CD4-positive, alpha-beta T cell (primary cell): ENCODE results near the gene IFTAP. TPM values are rescaled to one million over a fixed set of nuclear protein-coding genes. Genes with fewer than 3 reads are reported as not detected.
A peak's percentile ranks its signal among the peaks of the same experiment; 100 is the strongest.
"Not testable (repeated sequence)": the region's sequence is repeated elsewhere in the genome, so short reads cannot be mapped to it uniquely, and the experiment has no call there.

Experiments
- ATAC-seq: fragments of 200-7000 bp; cut with Tn5 transposase; one replicate; pipeline ENCODE4 v1.10.0; 2022; ENCODE audit warnings: mild to moderate bottlenecking; ENCODE audit not compliant: poor library complexity
- CTCF ChIA-PET: fragments of 350-600 bp; sonication (Branson Sonifier 250); formaldehyde crosslinking; loops from one replicate; lab custom pipeline; 2021; ENCODE audit warnings: antibody characterized with exemption, inconsistent platforms; lab: Charles Lee
- POLR2A ChIA-PET: fragments of 350-600 bp; sonication (Branson Sonifier 250); formaldehyde crosslinking; loops from one replicate; lab custom pipeline; 2021; ENCODE audit warnings: antibody characterized with exemption, inconsistent platforms; lab: Charles Lee
- DNase-seq, 14 experiments: peaks; one replicate each; pipeline ENCODE4 v3.0.0-alpha.2; 2013 to 2020; ENCODE audit warnings: mixed read lengths in 2 of 14
- H3K27ac ChIP-seq, 2 donors: one replicate each; pipeline versions ENCODE4 v1.5.1 to v1.7.0; 2013; ENCODE audit warnings: low read length in 2 of 2, low read depth in 1 of 2, mild to moderate bottlenecking in 1 of 2
- H3K27me3 ChIP-seq, 2 experiments: 1 replicate in 1 of 2; 2 replicates in 1 of 2; pipeline versions ENCODE4 v1.6.1 to v1.7.0; 2013; ENCODE audit warnings: low read length in 2 of 2, control low read depth in 1 of 2, mild to moderate bottlenecking in 1 of 2, moderate library complexity in 1 of 2; ENCODE audit not compliant: insufficient read depth in 2 of 2, control insufficient read depth in 1 of 2
- H3K36me3 ChIP-seq: one replicate; pipeline ENCODE4 v1.6.1; 2013; ENCODE audit warnings: low read length, control low read depth; ENCODE audit not compliant: insufficient read depth
- H3K4me1 ChIP-seq: one replicate; pipeline ENCODE4 v1.6.1; 2013; ENCODE audit warnings: low read length, control low read depth; ENCODE audit not compliant: insufficient read depth
- H3K4me3 ChIP-seq: one replicate; pipeline ENCODE4 v1.5.1; 2013; ENCODE audit warnings: mild to moderate bottlenecking, low read length, moderate library complexity
- H3K9me3 ChIP-seq, 2 experiments: 1 replicate in 1 of 2; 2 replicates in 1 of 2; pipeline versions ENCODE4 v1.6.1 to v1.7.0; 2013; ENCODE audit warnings: low read length in 2 of 2, mild to moderate bottlenecking in 2 of 2, control low read depth in 1 of 2, moderate library complexity in 1 of 2; ENCODE audit not compliant: control insufficient read depth in 1 of 2, insufficient read depth in 1 of 2
- H3K27ac Mint-ChIP-seq: one replicate; pipeline ENCODE4 v1.8.0; 2020; ENCODE audit warnings: mixed read lengths
- H3K27me3 Mint-ChIP-seq: one replicate; pipeline ENCODE4 v1.8.0; 2021; ENCODE audit warnings: mixed read lengths
- H3K36me3 Mint-ChIP-seq: one replicate; pipeline ENCODE4 v1.8.0; 2021; ENCODE audit warnings: low read depth, mixed read lengths
- H3K4me1 Mint-ChIP-seq: one replicate; pipeline ENCODE4 v1.8.0; 2021; ENCODE audit warnings: low read depth, mixed read lengths
- H3K4me3 Mint-ChIP-seq: one replicate; pipeline ENCODE4 v1.8.0; 2020; ENCODE audit warnings: mild to moderate bottlenecking, mixed read lengths
- H3K9me3 Mint-ChIP-seq: one replicate; pipeline ENCODE4 v1.8.0; 2020; ENCODE audit warnings: mixed read lengths
- CTCF ChIP-seq: fragments of 200-600 bp; IDR thresholded peaks from one replicate; pipeline ENCODE4 v1.8.0; 2022; ENCODE audit warnings: antibody characterized with exemption, mild to moderate bottlenecking
- intact Hi-C, 2 experiments: fragments of 100-400 bp; cut with DNase I in 1 of 2; cut with micrococcal nuclease in 1 of 2; formaldehyde crosslinking; loops; one replicate each; pipeline versions ENCODE4 v1.15.1 to v1.9.0; 2023 to 2025; cut with DNase I, micrococcal nuclease
- total RNA-seq, 174 experiments: library from RNA in 2 of 174; stranded (reverse) in 2 of 174; gene quantifications; one replicate each; pipeline ENCODE4 v1.2.3 and lab custom pipeline; 2021 to 2026

Gene IFTAP
- total RNA-seq, 2 experiments from 2014 or later, result 1.7 to 1.9 TPM

- Mint-ChIP-seq H3K27me3 (no peaks in the 10 kb centered on the region), H3K9me3 (peaks cover 2% of the 10 kb centered on the region), H3K27ac (no peak overlapping the region), H3K4me1 (no peaks in the 10 kb centered on the region), H3K36me3 (peaks cover 8% of the 10 kb centered on the region), H3K4me3 (no peak overlapping the region)
- H3K4me1 ChIP-seq, result no peaks in the 10 kb centered on the region
- H3K4me3 ChIP-seq, result no peak overlapping the region
- POLR2A ChIA-PET, result no interaction called here
- no peak for TF ChIP-seq CTCF
- H3K27ac ChIP-seq, result no peak overlapping the region
- H3K36me3 ChIP-seq, result no peaks in the 10 kb centered on the region
- DNase-seq (no peak), ATAC-seq (no peak)
- H3K9me3 ChIP-seq, result no peaks in the 10 kb centered on the region
- H3K27me3 ChIP-seq, result no peaks in the 10 kb centered on the region
- intact Hi-C loops, result no loop called here
- CTCF ChIA-PET, result no interaction called here
Observed at GRCh38 chr11:36657610-36658267, 63.4 kb downstream of the IFTAP start.

GRCh38 chr11:36661359-36661758, 67.1 kb downstream of the IFTAP start:
- CTCF ChIA-PET, H3K4me3 ChIP-seq, DNase-seq, intact Hi-C loops, H3K27me3 ChIP-seq, ATAC-seq, POLR2A ChIA-PET, H3K9me3 Mint-ChIP-seq, H3K9me3 ChIP-seq, H3K27ac Mint-ChIP-seq, H3K27me3 Mint-ChIP-seq, H3K4me3 Mint-ChIP-seq, H3K36me3 Mint-ChIP-seq, H3K4me1 Mint-ChIP-seq, H3K36me3 ChIP-seq, H3K4me1 ChIP-seq, H3K27ac ChIP-seq: not testable (repeated sequence)

GRCh38 chr11:36672815-36673450, 78.6 kb downstream of the IFTAP start:
- intact Hi-C loops, result loop anchor here (5.0 to 10.0 kb wide), 3 partner anchors 111 to 1058 kb away; partner anchors contain the start of gene FJX1 (in 1 of the 2)
- peak; percentile 97 for TF ChIP-seq CTCF
- Mint-ChIP-seq H3K9me3 (peaks cover 7% of the 10 kb centered on the region), H3K4me1 (no peaks in the 10 kb centered on the region), H3K4me3 (no peak overlapping the region), H3K36me3 (no peaks in the 10 kb centered on the region), H3K27me3 (peaks cover 38% of the 10 kb centered on the region), H3K27ac (no peak overlapping the region)
- no peak for ATAC-seq
- no peaks in the 10 kb centered on the region for H3K9me3 ChIP-seq
- H3K36me3 ChIP-seq, result no peaks in the 10 kb centered on the region
- H3K27me3 ChIP-seq, result peaks cover 0 to 8% of the 10 kb centered on the region in 2 experiments
- DNase-seq, result peak in 5 of 14 experiments; percentile 2 to 64 (median 47)
- no peak overlapping the region for H3K4me3 ChIP-seq
- no peaks in the 10 kb centered on the region for H3K4me1 ChIP-seq
- POLR2A ChIA-PET, result no interaction called here
- no peak overlapping the region for H3K27ac ChIP-seq
- CTCF ChIA-PET, result no interaction called here

- intact Hi-C loops, result loop anchor here (5.0 to 10.0 kb wide), 2 partner anchors 1062 to 1065 kb away; partner anchors contain the start of gene FJX1 (in 2 of the 2)
- H3K27ac Mint-ChIP-seq, POLR2A ChIA-PET, CTCF ChIA-PET, H3K4me3 ChIP-seq, H3K27ac ChIP-seq, H3K9me3 ChIP-seq, H3K36me3 ChIP-seq, H3K4me1 ChIP-seq, DNase-seq, H3K9me3 Mint-ChIP-seq, ATAC-seq, H3K27me3 ChIP-seq, H3K4me1 Mint-ChIP-seq, H3K36me3 Mint-ChIP-seq, H3K4me3 Mint-ChIP-seq: not testable (repeated sequence)
- peaks cover 67% of the 10 kb centered on the region for H3K27me3 Mint-ChIP-seq
Observed at GRCh38 chr11:36679547-36679946, 85.2 kb downstream of the IFTAP start.
